OCI-LY3 (cell line): ENCODE data around the gene PCNX2.

Experiments
- H2AFZ ChIP-seq: fragments of 200-600, 300-600 bp; shearing (Covaris generic); 2 replicates; pipeline ENCODE4 v1.6.0; 2014; ENCODE audit warnings: antibody characterized with exemption, low read depth, low read length
- H3K27ac ChIP-seq: fragments of 200-600, 300-600 bp; sonication (generic); 2 replicates; pipeline ENCODE4 v1.5.1; 2014; ENCODE audit warnings: mild to moderate bottlenecking, low read length, moderate library complexity, mixed read lengths
- H3K27me3 ChIP-seq: fragments of 200-600, 300-600 bp; sonication (generic); 2 replicates; pipeline ENCODE4 v1.6.1; 2014; ENCODE audit warnings: low read depth, low read length, mixed read lengths
- H3K36me3 ChIP-seq: fragments of 200-600, 300-600 bp; sonication (generic); replicated peaks from 2 replicates; pipeline ENCODE3; 2014; ENCODE audit warnings: low read depth, low read length, mixed read lengths
- H3K4me1 ChIP-seq: fragments of 300-600, 200-600 bp; sonication (generic); 2 replicates; pipeline ENCODE4 v1.6.1; 2014; ENCODE audit warnings: low read length, mixed read lengths
- H3K4me2 ChIP-seq: fragments of 200-600, 300-600 bp; sonication (generic); 2 replicates; pipeline ENCODE4 v1.6.1; 2014; ENCODE audit warnings: low read length, mixed read lengths
- H3K4me3 ChIP-seq: fragments of 300-600, 200-600 bp; sonication (generic); 2 replicates; pipeline ENCODE4 v1.5.1; 2014; ENCODE audit warnings: antibody characterized with exemption, mild to moderate bottlenecking, low read length, moderate library complexity
- H3K79me2 ChIP-seq: fragments of 300-600, 200-600 bp; shearing (Covaris generic); 2 replicates; pipeline ENCODE4 v1.6.1; 2014; ENCODE audit warnings: mild to moderate bottlenecking, low read length, mixed read lengths
- H3K9ac ChIP-seq: fragments of 300-600, 200-600 bp; shearing (Covaris generic); 2 replicates; pipeline ENCODE4 v1.6.0; 2014; ENCODE audit warnings: mild to moderate bottlenecking, low read length, moderate library complexity
- H3K9me3 ChIP-seq: fragments of 200-600, 300-600 bp; shearing (Covaris generic); 2 replicates; pipeline ENCODE4 v1.6.1; 2014; ENCODE audit warnings: low read length, mixed read lengths; ENCODE audit not compliant: insufficient read depth
- H4K20me1 ChIP-seq: fragments of 200-600, 300-600 bp; sonication (generic); 2 replicates; pipeline ENCODE4 v1.6.1; 2016; ENCODE audit warnings: low read length, mixed read lengths; ENCODE audit not compliant: insufficient read depth
- CTCF ChIP-seq: fragments of 200-600, 300-600 bp; sonication (generic); IDR thresholded peaks from 2 replicates; pipeline ENCODE4 v1.5.1; 2014; ENCODE audit warnings: antibody characterized with exemption, low read length, low read depth
- EZH2phosphoT487 ChIP-seq: fragments of 200-600 bp; shearing (Covaris generic); IDR thresholded peaks from 2 replicates; pipeline ENCODE4 v1.6.1; 2018; ENCODE audit warnings: antibody characterized with exemption, mixed run types, low read depth

PCNX2 gene

GRCh38 chr1:232980986-232981560 lies 314.5 kb downstream of the PCNX2 start:
- Histone ChIP-seq H3K27me3 (no peaks in the 10 kb centered on the region), H3K79me2 (no peaks in the 10 kb centered on the region), H3K27ac (no peak overlapping the region), H3K4me3 (no peak overlapping the region), H2AFZ (no peak overlapping the region), H3K9me3 (no peaks in the 10 kb centered on the region), H3K9ac (no peak overlapping the region), H4K20me1 (no peaks in the 10 kb centered on the region), H3K36me3 (peaks cover 15% of the 10 kb centered on the region), H3K4me2 (no peak overlapping the region), H3K4me1 (no peaks in the 10 kb centered on the region)
- TF ChIP-seq EZH2phosphoT487, result no peak
- TF ChIP-seq CTCF, result no peak

GRCh38 chr1:232980355-232980978 lies 315.1 kb downstream of the PCNX2 start:
- no peaks in the 10 kb centered on the region for H3K4me1 ChIP-seq

GRCh38 chr1:232979558-232979957 lies 316.0 kb downstream of the PCNX2 start:
- H2AFZ ChIP-seq, result no peak overlapping the region
- no peak overlapping the region for H3K4me2 ChIP-seq
- no peak overlapping the region for H3K9ac ChIP-seq
- H3K27ac ChIP-seq, result no peak overlapping the region
- no peaks in the 10 kb centered on the region for H3K4me1 ChIP-seq
- H3K4me3 ChIP-seq, result no peak overlapping the region
- no peaks in the 10 kb centered on the region for H3K79me2 ChIP-seq
- no peaks in the 10 kb centered on the region for H3K27me3 ChIP-seq
- no peaks in the 10 kb centered on the region for H4K20me1 ChIP-seq
- peaks cover 19% of the 10 kb centered on the region for H3K36me3 ChIP-seq
- TF ChIP-seq CTCF, result no peak
- no peak for TF ChIP-seq EZH2phosphoT487
- H3K9me3 ChIP-seq, result no peaks in the 10 kb centered on the region

More at GRCh38 chr1:232980355-232980978, 315.1 kb downstream of the PCNX2 start:
- Histone ChIP-seq H3K27me3 (no peaks in the 10 kb centered on the region), H2AFZ (no peak overlapping the region), H3K79me2 (no peaks in the 10 kb centered on the region), H3K4me3 (no peak overlapping the region), H3K9me3 (no peaks in the 10 kb centered on the region), H3K36me3 (peaks cover 15% of the 10 kb centered on the region), H4K20me1 (no peaks in the 10 kb centered on the region), H3K27ac (no peak overlapping the region), H3K9ac (no peak overlapping the region), H3K4me2 (no peak overlapping the region)
- no peak for TF ChIP-seq CTCF
- TF ChIP-seq EZH2phosphoT487, result no peak

GRCh38 chr1:232978815-232979214 lies 316.7 kb downstream of the PCNX2 start:
- Histone ChIP-seq H3K9me3 (peaks cover 2% of the 10 kb centered on the region; the same call in 1 of the 2 replicates), H3K36me3 (peaks cover 27% of the 10 kb centered on the region), H2AFZ (no peak overlapping the region), H4K20me1 (no peaks in the 10 kb centered on the region), H3K4me1 (no peaks in the 10 kb centered on the region), H3K4me3 (no peak overlapping the region), H3K9ac (no peak overlapping the region), H3K79me2 (no peaks in the 10 kb centered on the region), H3K27me3 (no peaks in the 10 kb centered on the region), H3K4me2 (no peak overlapping the region), H3K27ac (no peak overlapping the region)
- TF ChIP-seq CTCF (no peak), EZH2phosphoT487 (no peak)
